NCI-H2029 (cell line): Measurements from ENCODE around the gene SLC6A19.
"Not testable (repeated sequence)": the region's sequence is repeated elsewhere in the genome, so short reads cannot be mapped to it uniquely, and the experiment has no call there.

Source experiments
- DNase-seq: peaks from one replicate; lab custom pipeline; 2025; lab: John Stamatoyannopoulos, UW

The SLC6A19 gene

GRCh38 chr5:1267464-1267863 is 66.1 kb downstream of the SLC6A19 start:
- DNase-seq: not testable (repeated sequence)

GRCh38 chr5:1268056-1268455 is 66.7 kb downstream of the SLC6A19 start:
- DNase-seq: no peak

GRCh38 chr5:1268666-1269065 is 67.3 kb downstream of the SLC6A19 start:
- DNase-seq: no peak

- no peak for DNase-seq
Measured at GRCh38 chr5:1270426-1270825, 69.0 kb downstream of the SLC6A19 start.

GRCh38 chr5:1270933-1271914 is 69.8 kb downstream of the SLC6A19 start:
- DNase-seq: no peak

GRCh38 chr5:1272201-1272600 is 70.8 kb downstream of the SLC6A19 start:
- no peak for DNase-seq

GRCh38 chr5:1273745-1274144 is 72.3 kb downstream of the SLC6A19 start:
- no peak for DNase-seq

- no peak for DNase-seq
Measured at GRCh38 chr5:1274471-1274870, 73.1 kb downstream of the SLC6A19 start.
